Stimulated activated CD8-positive, alpha-beta memory T cell treated with anti-CD3 and anti-CD28 coated beads, Interleukin-15, amount 100 ng/mL, for 1 hour (primary cell): ENCODE data around the gene HNRNPAB.
A peak's percentile ranks its signal among the peaks of the same experiment; 100 is the strongest.

Experiments used
- DNase-seq: peaks from one replicate; pipeline ENCODE4 v3.0.0-alpha.2; 2020; ENCODE audit warnings: low read depth

HNRNPAB gene

DNA sequence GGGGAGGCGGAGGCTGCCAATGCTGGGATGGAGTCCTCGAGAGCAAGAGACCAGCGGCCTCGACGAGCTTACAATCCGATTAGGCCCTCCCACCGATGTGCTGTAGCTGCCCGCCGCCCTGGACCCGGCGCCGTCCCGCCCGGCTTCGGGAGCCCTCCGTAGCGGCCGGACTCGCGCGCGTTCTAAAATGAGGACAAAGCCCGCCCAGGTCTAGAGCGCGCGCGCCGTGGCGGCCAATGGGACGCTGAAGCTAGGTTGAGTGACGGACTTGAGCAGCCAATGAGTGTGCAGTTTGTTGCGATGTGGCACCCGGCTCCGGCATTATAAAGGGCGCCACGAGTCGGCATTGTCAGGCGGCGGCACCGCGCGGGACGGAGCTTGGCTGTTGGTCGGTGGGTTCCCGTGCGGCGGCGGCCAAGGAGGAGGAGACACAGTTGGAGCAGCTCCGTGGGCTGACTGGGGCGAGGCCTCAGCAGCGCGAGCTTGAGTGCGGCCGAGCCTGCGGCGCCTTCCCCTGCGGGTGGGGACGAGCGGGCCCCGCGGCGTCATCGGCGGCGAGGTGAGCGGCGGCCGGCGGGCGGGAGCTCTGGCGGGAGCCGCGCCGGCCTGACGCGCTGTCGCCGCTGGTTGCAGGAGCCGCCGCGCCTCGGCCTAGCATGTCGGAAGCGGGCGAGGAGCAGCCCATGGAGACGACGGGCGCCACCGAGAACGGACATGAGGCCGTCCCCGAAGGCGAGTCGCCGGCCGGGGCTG is at the start of gene HNRNPAB:
Gene HNRNPAB, plus strand, starts transcription at position 352 of the 753 bp plus-strand sequence. Its CDS starts 305 bp downstream, at position 657.
- peak; percentile 94 for DNase-seq

DNA sequence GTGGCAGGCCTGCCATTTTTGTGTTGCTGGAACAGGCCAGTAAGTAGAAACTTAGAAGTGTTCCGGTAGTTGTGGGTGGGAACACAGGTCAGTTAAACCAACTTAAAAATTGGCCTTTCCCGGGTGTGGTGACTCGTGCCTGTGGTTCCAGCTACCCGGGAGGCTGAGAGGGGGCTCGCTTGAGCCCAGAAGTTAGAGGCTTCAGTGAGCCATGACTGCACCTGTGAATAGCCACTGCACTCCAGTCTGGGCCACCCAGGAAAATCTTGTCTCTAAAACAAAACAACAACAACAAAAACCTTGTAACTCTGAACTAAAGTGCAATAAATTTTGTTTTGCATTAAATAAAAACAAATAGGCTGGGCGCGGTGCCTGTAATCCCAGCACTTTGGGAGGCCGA is 49.3 kb upstream of the HNRNPAB start:
- DNase-seq = no peak

DNA sequence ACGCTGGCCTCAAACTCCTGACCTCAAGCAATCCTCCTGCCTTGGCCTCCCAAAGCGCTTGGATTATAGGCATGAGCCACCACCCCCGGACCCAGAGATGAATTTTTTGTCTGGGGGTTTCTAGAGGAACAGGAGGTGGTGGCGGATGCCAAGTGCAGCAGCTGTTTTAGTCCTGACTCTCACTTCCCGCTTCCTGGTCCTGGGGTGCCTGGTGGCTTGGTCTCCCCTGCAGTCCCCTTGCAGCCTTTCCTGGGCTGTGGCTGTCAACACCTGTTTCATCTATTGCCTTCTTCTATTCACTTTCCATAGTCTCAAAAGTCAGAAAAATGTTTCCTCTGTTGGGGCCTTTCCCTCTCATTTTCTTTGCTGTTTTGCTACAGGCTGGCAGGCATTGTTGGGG is 44.2 kb upstream of the HNRNPAB start:
- no peak for DNase-seq

DNA sequence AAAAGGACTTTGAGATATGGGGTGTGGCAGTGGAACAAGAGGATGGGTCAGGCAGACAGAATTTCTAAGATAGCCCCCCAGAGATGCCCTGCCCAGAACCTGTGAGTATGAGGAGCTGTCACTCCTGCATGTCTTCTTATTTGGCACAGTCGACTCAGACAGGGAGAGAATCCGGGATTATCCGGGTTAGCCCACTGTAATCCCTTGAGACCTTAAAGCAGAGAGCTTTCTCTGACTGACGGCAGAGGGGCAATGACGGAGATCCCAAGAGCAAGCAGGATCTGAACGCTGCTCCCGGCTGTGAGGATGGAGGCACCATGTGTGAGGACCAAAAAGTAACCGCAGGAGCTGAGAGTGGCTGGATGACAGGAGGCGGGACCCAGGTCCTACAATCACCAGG is 41.9 kb upstream of the HNRNPAB start:
- no peak for DNase-seq

DNA sequence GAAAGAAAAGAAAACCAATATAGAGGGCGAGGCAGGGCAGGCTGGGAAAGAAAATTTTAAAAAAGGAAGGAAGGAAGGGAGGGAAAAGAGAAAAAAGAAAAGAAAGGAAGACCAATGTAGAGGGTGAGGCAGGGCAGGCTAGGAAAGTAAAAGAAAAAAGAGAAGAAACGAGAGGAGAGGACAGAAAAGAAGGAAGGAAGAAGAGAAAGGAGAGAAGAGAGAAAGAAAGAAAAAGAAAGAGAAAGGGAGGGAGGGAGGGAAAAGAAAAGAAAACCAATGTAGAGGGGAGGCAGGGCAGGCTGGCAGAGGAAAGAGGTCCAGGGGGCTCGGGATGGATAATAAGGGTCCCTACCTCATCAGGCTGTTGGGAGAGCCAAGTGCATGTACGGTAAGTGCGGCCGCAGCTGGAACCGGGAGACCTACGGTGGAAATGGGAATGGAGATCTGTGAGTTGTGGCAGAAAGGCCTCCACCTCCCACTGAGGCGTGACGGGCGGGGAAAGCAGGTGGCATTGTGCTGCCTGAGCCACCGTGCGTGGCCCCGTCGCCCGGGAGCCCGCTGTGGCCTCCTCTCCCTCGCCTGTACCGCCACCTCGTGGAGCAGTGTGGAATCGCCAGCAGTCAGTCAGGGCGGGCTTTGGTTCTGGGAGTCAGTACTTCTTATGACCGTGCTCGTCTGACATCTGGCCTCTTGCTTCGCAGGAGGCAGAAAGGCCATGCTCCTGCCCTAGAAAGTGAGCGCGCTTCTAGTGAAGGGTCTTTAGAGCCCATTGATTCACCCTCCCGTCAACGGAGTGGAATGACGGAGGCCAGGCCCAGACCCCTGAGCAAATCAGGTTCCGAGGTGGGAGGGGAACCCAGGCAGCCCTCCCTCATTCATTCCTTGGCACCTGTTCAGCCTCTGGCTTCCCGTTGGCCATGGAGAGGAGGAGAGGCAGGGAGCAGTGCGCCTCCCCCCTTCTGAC is 40.3 kb upstream of the HNRNPAB start:
- peak; percentile 92 for DNase-seq

DNA sequence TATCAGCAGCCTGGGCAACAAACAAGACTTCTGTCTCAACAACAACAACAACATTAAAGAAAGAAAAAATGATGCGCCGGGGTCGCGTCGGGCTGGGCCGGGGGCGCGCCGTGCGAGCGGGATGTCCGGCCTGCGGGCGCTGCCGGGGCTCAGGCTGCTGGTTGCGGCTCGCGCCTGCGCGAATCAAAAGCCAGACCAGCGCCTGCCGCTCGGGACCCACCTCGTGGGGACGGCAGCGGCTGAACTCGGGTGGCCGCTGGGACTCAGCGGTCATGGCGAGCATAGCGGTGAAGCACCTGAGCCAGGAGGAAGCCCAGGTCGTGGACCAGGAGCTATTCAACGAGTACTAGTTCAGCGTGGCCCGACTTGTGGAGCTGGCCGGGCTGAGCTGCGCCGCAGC is 38.8 kb upstream of the HNRNPAB start:
- DNase-seq = no peak

DNA sequence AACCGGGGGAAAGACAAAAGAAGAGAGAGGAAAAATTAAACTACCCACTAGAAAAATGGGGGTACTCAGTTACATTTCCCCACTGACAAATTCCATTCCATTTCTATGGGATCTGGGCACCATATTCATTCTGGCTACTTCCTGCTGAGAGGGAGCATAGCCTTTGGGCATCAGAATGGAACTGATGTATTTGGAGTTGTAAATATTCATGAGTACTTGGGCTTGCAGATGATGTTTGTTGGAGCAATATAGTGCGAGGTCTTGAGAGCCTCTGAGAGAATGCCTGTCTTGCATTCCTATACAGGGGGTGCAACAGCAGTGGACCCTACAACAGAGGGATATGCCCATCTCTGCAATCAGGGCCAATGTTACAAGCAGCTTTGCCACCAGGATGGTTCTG is 33.9 kb upstream of the HNRNPAB start:
- DNase-seq = no peak

DNA sequence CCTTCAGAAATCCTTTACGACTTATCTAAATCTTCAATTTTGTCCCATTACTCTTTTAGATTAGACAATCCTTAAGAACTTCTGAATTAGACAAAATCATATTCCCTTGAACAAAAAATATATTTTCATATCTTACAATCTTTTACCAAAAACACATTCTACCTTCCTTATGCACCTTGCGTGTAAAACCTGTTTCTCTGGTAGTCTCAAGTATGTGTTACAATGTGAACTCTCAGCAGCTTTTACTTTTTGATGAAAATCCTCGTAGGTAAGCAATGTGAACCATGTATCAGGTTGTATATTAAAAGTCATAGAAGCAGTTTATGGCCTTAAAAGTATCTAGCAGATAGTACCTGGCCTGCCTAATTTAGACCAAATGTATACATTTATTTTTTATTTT is 29.9 kb upstream of the HNRNPAB start:
- no peak for DNase-seq

DNA sequence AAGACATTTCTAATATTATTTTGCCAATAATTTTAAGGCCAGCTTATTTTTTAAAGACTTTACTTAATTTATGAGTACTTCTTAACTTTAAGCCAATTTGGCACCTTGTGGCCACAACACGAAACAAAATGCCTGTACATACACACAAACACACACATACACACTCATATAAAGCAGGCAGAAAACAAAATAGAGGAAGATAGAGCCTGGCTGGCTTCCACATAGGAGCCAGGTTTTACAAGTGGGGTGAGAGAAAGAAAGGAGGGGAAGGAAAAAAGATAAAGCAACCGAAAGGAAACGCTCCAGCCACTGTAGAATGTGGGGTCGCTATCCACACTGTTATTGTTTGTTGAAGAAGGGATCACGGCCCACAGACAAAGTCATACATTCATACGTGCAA is 27.5 kb upstream of the HNRNPAB start:
- DNase-seq = no peak

DNA sequence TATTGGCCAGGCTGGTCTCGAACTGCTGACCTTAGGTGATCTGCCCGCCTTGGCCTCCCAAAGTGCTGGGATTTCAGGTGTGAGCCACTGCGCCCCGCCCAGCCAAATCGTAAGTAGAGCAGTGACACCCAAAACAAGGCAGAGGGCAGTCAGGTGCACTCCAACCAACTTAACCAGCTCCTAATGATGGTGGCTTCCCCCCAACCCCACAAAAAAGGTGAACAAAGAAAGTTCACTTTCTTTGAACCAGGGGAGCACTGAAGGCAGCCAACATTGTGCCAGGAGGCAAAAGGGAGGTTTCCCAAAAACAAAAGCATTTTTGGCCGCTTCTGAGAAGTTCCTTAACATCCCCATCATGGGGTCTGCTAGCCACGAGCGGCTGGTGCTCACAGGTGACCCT is 26.8 kb upstream of the HNRNPAB start:
- no peak for DNase-seq

DNA sequence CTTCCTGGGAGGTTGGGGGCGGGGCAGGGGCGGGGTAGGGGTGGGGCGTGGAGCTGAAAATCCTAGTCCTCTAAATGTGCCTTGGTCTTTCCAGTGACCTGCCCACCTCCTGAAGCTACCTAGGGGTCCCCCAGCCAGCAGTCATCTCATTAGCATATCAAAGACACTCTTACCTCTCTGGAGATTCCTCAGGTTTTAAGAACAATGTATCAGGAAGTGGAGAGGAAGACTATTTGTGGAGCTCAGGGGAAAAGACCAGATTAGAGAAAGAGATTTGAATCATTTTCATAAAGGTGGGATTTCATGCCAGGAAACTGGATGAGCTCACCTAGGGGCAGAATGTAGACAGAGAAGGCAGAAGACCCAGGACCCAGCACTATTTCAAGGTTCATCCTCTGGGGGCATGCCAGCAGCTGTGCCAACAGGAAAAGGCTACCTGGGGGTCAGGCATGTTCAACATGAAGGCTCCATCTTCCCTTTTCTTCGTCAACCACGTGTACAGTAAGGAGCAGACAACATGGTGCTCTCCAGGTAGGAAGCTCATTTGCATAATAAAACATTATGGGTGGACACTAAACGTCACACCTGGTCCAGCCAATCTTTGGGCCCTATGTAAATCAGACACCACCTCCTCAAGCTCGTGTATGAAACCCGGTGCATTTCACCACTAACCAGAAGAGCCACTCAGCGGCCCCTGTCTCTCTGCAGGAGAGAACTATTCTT is 24.0 kb upstream of the HNRNPAB start:
- no peak for DNase-seq

DNA sequence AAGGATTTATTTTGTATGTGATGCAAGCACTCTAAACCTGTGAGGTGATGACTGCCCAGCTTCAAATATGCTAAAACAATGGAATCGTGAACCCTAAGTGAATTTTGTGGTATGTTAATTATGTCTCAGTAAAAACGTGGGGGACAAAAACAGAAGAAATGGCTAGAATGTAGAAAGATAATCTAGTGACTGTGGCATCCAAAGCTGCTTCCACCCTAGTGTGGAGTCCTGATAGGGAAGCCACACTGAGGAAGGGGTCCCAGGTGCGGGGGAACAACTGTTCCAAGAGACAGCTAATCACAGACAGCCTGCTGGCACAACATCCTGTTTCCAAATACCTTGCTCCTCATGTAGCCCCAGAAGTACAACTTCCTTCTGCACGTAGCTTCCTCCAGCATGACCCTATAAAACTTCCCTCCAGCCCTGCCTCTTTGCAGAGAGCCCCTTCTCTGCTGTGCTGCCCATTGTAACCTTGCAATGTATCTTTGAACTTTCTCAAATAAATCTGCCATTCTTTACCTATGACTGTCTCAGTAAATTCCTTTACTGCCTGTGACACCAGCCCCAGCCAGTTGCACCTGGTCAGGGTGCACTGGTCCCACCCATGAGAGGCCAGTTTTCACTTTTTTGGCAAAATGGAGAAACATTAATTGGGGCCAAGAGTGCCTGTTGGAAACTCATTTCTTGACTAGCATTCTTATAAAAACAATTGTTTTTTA is 22.0 kb upstream of the HNRNPAB start:
- DNase-seq = no peak

DNA sequence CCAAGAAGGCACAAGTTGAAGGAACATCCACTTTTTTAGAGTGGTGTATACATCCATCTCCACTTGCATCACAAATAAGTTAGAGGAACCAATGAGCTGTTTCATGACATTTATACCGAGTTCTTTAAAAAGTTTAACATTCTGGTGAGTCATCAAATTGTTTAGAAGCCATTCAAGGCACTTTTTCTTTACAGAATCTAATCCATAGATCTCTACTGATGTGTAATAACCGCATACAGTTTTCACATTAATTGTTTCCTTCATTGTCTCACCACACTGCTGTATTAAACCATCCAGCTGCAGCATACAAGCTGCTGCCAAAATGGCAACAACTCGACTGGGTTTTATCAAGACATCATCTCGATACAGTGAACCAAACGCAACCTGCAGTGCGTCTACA is 17.9 kb upstream of the HNRNPAB start:
- DNase-seq = no peak

DNA sequence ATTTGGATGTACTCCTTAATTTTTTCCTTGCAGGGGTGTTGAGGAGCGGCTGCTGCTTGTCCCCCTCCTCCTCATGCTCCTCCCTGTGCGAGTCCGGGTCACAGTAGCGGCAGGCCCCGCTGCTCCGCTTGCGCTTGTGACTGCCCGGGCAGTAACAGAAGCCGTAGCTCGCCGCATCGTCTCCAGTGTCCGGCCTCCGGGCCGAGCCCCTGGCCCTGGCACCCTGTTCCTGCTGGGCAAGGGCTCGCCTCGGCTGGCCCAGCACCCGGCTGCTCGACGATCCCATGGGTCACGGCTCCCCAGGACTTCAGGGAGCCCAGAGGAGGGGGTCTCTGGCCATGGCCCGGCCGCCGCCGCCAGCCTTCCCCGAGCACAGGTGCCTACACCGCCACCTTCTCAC is 17.3 kb upstream of the HNRNPAB start, which contains the start of gene GMCL2:
Gene GMCL2, minus strand, starts transcription at position 358 of the 400 bp plus-strand sequence. Its CDS starts 72 bp downstream, at position 286.
- DNase-seq = no peak

DNA sequence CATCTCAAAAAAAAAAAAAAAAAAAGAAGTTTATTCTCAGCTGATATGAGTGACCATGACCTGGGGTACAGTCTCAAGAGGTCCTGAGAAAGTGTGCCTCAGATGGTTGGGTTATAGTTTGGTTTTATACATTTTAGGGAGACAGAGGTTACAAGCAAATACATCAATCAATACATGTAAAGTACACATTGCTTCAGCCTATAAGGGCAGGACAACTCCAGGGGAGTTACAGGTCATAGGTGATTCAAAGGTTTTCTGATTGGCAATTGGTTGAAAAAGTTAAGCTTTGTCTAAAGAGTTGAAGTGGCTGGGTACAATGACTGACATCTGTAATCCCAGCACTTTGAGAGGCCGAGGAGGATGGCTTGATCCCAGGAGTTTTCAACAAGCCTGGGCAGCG is 14.9 kb upstream of the HNRNPAB start:
- no peak for DNase-seq

DNA sequence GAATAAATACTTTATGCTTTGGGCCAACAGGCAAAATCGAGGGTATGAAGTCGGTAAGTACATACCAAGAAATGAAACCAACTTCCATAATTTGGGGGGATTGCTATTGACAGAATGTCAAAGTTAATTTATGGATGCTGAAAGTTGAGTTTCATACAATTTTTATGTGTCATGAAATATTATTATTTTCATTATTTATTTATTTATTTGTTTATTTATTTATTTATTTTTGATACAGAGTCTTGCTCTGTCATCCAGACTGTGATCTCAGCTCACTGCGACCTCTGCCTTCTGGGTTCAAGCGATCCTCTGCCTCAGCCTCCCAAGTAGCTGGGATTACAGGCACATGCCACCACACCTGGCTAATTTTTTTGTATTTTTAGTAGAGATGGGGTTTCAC is 12.7 kb upstream of the HNRNPAB start:
- DNase-seq = no peak

DNA sequence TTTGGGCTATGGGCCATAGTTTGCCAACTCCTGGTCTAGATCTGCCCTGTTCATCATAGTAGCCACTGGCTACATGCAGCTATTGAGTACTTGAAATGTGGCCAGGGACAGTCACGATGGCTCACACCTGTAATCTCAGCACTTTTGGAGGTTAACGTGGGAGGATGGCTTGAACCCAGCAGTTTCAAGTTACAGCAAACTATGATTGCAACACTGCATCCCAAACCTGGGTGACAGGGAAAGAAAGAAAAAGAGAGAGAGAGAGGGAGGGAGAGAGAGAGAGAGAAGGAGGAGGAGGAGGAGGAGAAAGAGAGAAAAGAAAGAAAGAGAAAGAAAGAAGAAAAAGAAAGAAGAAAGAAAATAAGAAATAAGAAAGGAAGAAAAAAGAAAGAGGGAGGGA is 12.1 kb upstream of the HNRNPAB start:
- DNase-seq = no peak

DNA sequence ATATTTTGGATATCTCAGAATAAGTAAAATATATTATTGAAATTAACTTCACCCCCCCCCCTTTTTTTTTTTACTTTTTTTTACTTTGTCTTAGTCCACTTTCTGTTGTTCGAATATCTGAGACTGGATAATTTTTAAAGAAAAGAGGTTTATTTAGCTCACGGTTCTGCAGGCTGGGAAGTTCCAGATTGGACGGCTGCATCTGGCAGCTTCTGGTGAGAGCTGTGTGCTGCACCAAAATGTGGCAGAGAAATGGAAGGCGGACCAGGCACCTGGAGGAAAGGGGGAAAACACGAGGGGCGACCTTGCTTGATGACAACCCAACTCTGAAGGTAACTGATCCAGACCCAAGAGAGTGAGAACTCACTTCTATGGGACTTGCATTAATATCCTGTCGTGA is 11.5 kb upstream of the HNRNPAB start:
- no peak for DNase-seq

DNA sequence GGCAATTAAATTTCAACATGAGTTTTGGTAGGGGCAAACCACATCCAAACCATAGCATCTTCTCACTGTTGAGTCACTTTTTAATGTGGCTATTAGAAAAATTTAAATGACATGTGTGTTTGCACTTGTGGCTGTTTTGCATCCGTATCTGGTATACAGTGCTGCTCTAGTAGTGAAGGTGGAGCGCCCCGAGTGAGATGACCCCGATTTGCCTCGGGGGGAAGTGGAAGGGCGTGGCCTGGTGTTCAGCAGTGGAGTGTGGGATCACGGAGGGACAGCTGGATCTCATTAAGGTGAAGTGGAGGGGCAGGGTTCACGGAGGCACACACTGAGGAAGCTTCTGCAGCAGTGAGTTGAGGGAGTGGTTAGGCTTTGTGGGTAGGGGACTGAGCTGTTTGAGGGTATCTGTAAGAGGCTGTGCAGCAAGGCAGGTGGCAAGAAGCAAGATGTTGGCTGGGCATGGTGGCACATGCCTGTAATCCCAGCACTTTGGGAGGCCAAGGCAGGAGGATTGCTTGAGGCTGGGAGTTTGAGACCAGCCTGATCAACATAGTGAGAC is 11.0 kb upstream of the HNRNPAB start:
- DNase-seq = no peak

DNA sequence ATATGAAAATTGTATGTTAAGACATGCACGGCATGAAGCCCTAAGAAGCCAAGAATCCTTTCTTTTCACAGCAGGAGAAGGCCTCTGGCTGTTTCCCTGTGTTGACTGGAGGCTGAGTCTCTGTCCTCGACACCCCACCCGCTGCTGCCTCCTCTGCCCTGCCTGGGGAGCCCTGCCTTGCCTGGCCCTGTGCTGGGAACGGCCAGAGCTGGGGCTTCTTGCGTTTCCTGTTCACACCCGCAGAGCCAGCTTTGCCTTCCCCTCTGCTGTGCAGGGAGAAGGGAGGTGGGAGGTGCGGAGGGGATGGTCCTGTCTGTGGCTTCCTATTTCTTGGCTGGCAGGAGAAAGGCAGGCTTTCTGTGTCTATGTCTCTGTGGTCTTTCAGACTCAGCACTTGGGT is 10.3 kb upstream of the HNRNPAB start:
- DNase-seq = no peak

DNA sequence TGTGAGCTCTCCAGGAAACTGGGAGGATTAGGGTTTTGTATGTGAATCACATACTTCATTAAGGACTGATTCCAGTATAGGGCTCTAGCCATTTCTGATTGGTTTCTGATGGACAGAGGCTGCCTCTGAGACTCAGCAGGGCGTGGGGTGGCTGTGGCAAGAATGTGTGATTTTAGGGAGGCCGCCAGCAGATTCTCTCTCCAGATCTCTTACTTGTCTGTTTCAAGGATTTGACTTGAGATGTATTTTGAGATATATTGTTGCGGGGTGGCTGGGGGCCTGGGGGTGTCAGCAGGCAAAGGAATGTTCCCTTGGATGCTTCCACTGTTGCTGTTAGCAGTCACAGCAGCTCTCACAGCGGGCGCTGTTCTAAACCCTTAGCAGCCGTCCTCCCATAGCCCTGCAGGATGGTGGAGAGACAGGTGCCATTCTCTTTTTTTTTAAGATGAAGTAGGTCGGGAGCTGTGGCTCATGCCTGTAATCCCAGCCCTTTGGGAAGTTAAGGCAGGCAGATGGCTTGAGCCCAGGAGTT is 8.0 kb upstream of the HNRNPAB start:
- no peak for DNase-seq
